Keratinocyte (primary cell): Measurements from ENCODE around the gene DCAF4. TPM values are rescaled to one million over a fixed set of nuclear protein-coding genes. Genes with fewer than 3 reads are reported as not detected.

Experiments
- DNase-seq: peaks from one replicate; pipeline ENCODE4 v3.0.0-alpha.2; 2011; ENCODE audit warnings: low read depth, missing footprints, low spot score
- FAIRE-seq: peaks from 2 replicates; lab custom pipeline; 2011; peaks lifted over from hg19 to GRCh38; lab: Jason Lieb, UNC
- H2AFZ ChIP-seq: 2 replicates; pipeline ENCODE4 v1.6.0; 2012; ENCODE audit warnings: low read length, control low read depth, inconsistent platforms; ENCODE audit not compliant: control insufficient read depth
- H3K27ac ChIP-seq: 2 replicates; pipeline ENCODE4 v1.5.1; 2011; ENCODE audit warnings: low read length; ENCODE audit not compliant: control insufficient read depth, insufficient read depth
- H3K27me3 ChIP-seq: 3 replicates; pipeline ENCODE4 v1.6.0; 2011; ENCODE audit warnings: low read length; ENCODE audit not compliant: control insufficient read depth, insufficient read depth; ENCODE audit errors: extremely low read depth
- H3K36me3 ChIP-seq, 2 experiments: 2 replicates in 1 of 2; 3 replicates in 1 of 2; pipeline ENCODE4 v1.5.1; 2011; ENCODE audit warnings: low read length in 2 of 2, mild to moderate bottlenecking in 1 of 2; ENCODE audit not compliant: control insufficient read depth in 2 of 2, insufficient read depth in 2 of 2; ENCODE audit errors: extremely low read depth in 1 of 2
- H3K4me1 ChIP-seq: 3 replicates; pipeline ENCODE4 v1.5.1; 2011; ENCODE audit warnings: low read length; ENCODE audit not compliant: control insufficient read depth, insufficient read depth; ENCODE audit errors: extremely low read depth
- H3K4me2 ChIP-seq: 3 replicates; pipeline ENCODE4 v1.6.0; 2011; ENCODE audit warnings: low read depth, low read length; ENCODE audit not compliant: control insufficient read depth, insufficient read depth; ENCODE audit errors: extremely low read depth
- H3K4me3 ChIP-seq, 3 experiments: fragments of 200-600 bp in 1 of 3; sonication (generic) in 1 of 3; 2 replicates in 2 of 3; 3 replicates in 1 of 3; pipeline ENCODE4 v1.5.1; 2011 to 2016; ENCODE audit warnings: low read length in 3 of 3, mild to moderate bottlenecking in 3 of 3, control low read depth in 2 of 3, inconsistent platforms in 1 of 3, low read depth in 1 of 3, mixed read lengths in 1 of 3, mixed run types in 1 of 3, moderate library complexity in 1 of 3; ENCODE audit not compliant: control insufficient read depth in 2 of 3, insufficient read depth in 2 of 3; ENCODE audit errors: extremely low read depth in 1 of 3
- H3K79me2 ChIP-seq: 2 replicates; pipeline ENCODE4 v1.6.0; 2012; ENCODE audit warnings: low read length; ENCODE audit not compliant: control insufficient read depth, insufficient read depth
- H3K9ac ChIP-seq: 3 replicates; pipeline ENCODE4 v1.6.0; 2011; ENCODE audit warnings: low read length; ENCODE audit not compliant: control insufficient read depth, insufficient read depth; ENCODE audit errors: extremely low read depth
- H3K9me1 ChIP-seq: 3 replicates; pipeline ENCODE4 v1.6.0; 2011; ENCODE audit warnings: low read length; ENCODE audit not compliant: control insufficient read depth, insufficient read depth; ENCODE audit errors: extremely low read depth
- H3K9me3 ChIP-seq: 2 replicates; pipeline ENCODE4 v1.5.1; 2012; ENCODE audit warnings: low read depth, low read length; ENCODE audit not compliant: control insufficient read depth
- H4K20me1 ChIP-seq: 3 replicates; pipeline ENCODE4 v1.6.0; 2011; ENCODE audit warnings: low read length; ENCODE audit not compliant: control insufficient read depth, insufficient read depth; ENCODE audit errors: extremely low read depth
- CTCF ChIP-seq, 3 experiments: IDR thresholded peaks in 1 of 3; conservative IDR thresholded peaks in 1 of 3; optimal IDR thresholded peaks in 1 of 3; 2 replicates in 2 of 3; 3 replicates in 1 of 3; pipeline versions ENCODE3 to v1.5.1; 2011; ENCODE audit warnings: low read length in 3 of 3, mild to moderate bottlenecking in 3 of 3, moderate library complexity in 2 of 3, control low read depth in 1 of 3, inconsistent platforms in 1 of 3; ENCODE audit not compliant: insufficient read depth in 2 of 3; ENCODE audit errors: extremely low read depth in 1 of 3
- EZH2 ChIP-seq: IDR thresholded peaks from one replicate; pipeline ENCODE4 v1.6.1; 2012; ENCODE audit warnings: inconsistent platforms, mild to moderate bottlenecking, low read length, moderate library complexity
- dilution Hi-C: fragments of 300-500 bp; cut with MboI; formaldehyde crosslinking; loops from one replicate; pipeline ENCODE4 v1.7.0; 2020; ENCODE audit warnings: low sequenced_read_pairs; ENCODE audit not compliant: extremely low pct_ligation_motif_present
- polyA plus RNA-seq, 5 experiments: library from polyadenylated mRNA; depleted of rRNA in 3 of 5; stranded (reverse) in 3 of 5; stranded (forward) in 1 of 5; unstranded in 1 of 5; fragments of >200 nt; gene quantifications; 1 replicate in 1 of 5; 2 replicates in 3 of 5; 3 replicates in 1 of 5; pipeline versions ENCODE4 v1.2.1 to v1.2.3, GENCODE V29; 2011 to 2012; ENCODE audit warnings: missing spikeins in 2 of 5, low read depth in 1 of 5, low replicate concordance in 1 of 5

DCAF4 gene
- polyA plus RNA-seq, 1 donor (not counting 4 experiments of a cell fraction or from before 2014, with no cell fraction given), result 26.1 TPM

DNA sequence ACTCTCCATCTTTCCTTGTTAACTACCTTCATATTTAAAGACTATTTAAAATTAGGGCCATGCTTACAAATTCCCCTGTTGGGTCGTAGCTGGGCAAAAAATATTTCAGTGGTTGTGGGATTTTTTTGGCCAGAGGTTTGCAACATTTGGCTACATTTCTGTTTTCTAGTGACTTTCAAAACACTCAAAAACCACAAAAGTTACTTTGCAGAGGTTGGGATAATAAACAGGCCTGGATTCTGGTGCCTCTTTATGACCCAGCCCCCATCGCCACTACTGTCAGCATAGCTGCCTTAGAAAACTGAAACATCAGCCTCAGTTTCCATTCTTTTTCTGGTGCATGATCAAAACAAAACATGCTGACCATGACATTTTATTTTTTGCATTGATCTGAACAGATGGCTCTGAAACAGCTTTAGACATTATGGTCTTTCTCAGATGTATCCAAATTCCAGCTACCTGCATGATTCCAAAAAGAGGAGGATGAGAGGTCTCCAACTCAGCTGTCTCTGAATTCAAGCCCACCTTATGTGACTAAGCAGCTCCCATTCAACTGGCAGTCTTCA lies 37.5 kb upstream of the DCAF4 start:
- H3K27ac ChIP-seq, result no peak overlapping the region

GRCh38 chr14:72889366-72889765 lies 36.9 kb upstream of the DCAF4 start:
- H4K20me1 ChIP-seq, result no peaks in the 10 kb centered on the region
- H3K79me2 ChIP-seq, result no peaks in the 10 kb centered on the region
- no peaks in the 10 kb centered on the region for H3K36me3 ChIP-seq
- H2AFZ ChIP-seq, result no peak overlapping the region
- no peak for FAIRE-seq
- dilution Hi-C loops, result no loop called here
- H3K27ac ChIP-seq, result no peak overlapping the region
- H3K9me3 ChIP-seq, result no peaks in the 10 kb centered on the region
- no peak overlapping the region for H3K4me2 ChIP-seq
- no peak overlapping the region for H3K4me3 ChIP-seq
- H3K9me1 ChIP-seq, result no peaks in the 10 kb centered on the region
- peaks cover 12% of the 10 kb centered on the region for H3K4me1 ChIP-seq
- H3K27me3 ChIP-seq, result peaks cover 30% of the 10 kb centered on the region
- no peak for DNase-seq
- H3K9ac ChIP-seq, result no peak overlapping the region
- TF ChIP-seq CTCF (optimal IDR thresholded peaks at IDR 0.05 in 1 of 3, IDR thresholded peaks at IDR 0.05 in 1 of 3, conservative IDR thresholded peaks at IDR 0.05 in 1 of 3; ENCODE audit: extremely low read depth in 1 of 3, insufficient read depth in 2 of 3, low read length in 3 of 3), result no peak
- TF ChIP-seq EZH2, result no peak

More for the DNA sequence above, 37.5 kb upstream of the DCAF4 start:
- no peak for DNase-seq
- H4K20me1 ChIP-seq, result no peaks in the 10 kb centered on the region
- peaks cover 30% of the 10 kb centered on the region for H3K27me3 ChIP-seq
- dilution Hi-C loops, result no loop called here
- no peak for FAIRE-seq
- H2AFZ ChIP-seq, result no peak overlapping the region
- H3K4me2 ChIP-seq, result no peak overlapping the region
- no peaks in the 10 kb centered on the region for H3K79me2 ChIP-seq
- H3K4me1 ChIP-seq, result peaks cover 12% of the 10 kb centered on the region
- no peak overlapping the region for H3K9ac ChIP-seq
- H3K9me3 ChIP-seq, result no peaks in the 10 kb centered on the region
- H3K36me3 ChIP-seq, result no peaks in the 10 kb centered on the region
- H3K9me1 ChIP-seq, result no peaks in the 10 kb centered on the region
- H3K4me3 ChIP-seq, result no peak overlapping the region
- TF ChIP-seq CTCF (optimal IDR thresholded peaks at IDR 0.05 in 1 of 3, IDR thresholded peaks at IDR 0.05 in 1 of 3, conservative IDR thresholded peaks at IDR 0.05 in 1 of 3; ENCODE audit: extremely low read depth in 1 of 3, insufficient read depth in 2 of 3, low read length in 3 of 3) (no peak), EZH2 (no peak)
